ENCODE measurements around the gene SDK1. TPM values are rescaled to one million over a fixed set of nuclear protein-coding genes. Genes with fewer than 3 reads are reported as not detected.

SDK1 gene
- polyA plus RNA-seq, 2 of the 4 experiments (the other 2 are of a cell fraction): 0.12 to 0.28 TPM

- no peak for FAIRE-seq
- no peak for TF ChIP-seq ZSCAN20 (CRISPR knock-in tag; IDR thresholded peaks at IDR 0.05)
- no peak for TF ChIP-seq HES2 (IDR thresholded peaks at IDR 0.05)
- TF ChIP-seq RFX5 (IDR thresholded peaks at IDR 0.05): no peak
- TF ChIP-seq ZFP36 (IDR thresholded peaks at IDR 0.05; ENCODE audit: borderline replicate concordance, partially characterized antibody): no peak
- TF ChIP-seq MAFK (IDR thresholded peaks at IDR 0.05; ENCODE audit: partially characterized antibody): no peak
- TF ChIP-seq ZC3H11A (IDR thresholded peaks at IDR 0.05): no peak
- TF ChIP-seq, protein P1, sequence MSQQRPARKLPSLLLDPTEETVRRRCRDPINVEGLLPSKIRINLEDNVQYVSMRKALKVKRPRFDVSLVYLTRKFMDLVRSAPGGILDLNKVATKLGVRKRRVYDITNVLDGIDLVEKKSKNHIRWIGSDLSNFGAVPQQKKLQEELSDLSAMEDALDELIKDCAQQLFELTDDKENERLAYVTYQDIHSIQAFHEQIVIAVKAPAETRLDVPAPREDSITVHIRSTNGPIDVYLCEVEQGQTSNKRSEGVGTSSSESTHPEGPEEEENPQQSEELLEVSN (IDR thresholded peaks at IDR 0.05; ENCODE audit: borderline replicate concordance, low read depth): no peak
- no peak for TF ChIP-seq TFCP2L1 (CRISPR knock-in tag; IDR thresholded peaks at IDR 0.05)
- TF ChIP-seq, protein P2, sequence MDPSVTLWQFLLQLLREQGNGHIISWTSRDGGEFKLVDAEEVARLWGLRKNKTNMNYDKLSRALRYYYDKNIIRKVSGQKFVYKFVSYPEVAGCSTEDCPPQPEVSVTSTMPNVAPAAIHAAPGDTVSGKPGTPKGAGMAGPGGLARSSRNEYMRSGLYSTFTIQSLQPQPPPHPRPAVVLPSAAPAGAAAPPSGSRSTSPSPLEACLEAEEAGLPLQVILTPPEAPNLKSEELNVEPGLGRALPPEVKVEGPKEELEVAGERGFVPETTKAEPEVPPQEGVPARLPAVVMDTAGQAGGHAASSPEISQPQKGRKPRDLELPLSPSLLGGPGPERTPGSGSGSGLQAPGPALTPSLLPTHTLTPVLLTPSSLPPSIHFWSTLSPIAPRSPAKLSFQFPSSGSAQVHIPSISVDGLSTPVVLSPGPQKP (IDR thresholded peaks at IDR 0.05; ENCODE audit: low read depth, low read length): no peak
- no peak for TF ChIP-seq GATA3 (IDR thresholded peaks at IDR 0.05; ENCODE audit: borderline replicate concordance)
- no peak for TF ChIP-seq PHF8 (IDR thresholded peaks at IDR 0.05; ENCODE audit: borderline replicate concordance, low read depth)
- no peak for TF ChIP-seq HDAC2 (IDR thresholded peaks at IDR 0.05)
- TF ChIP-seq CHD4 (IDR thresholded peaks at IDR 0.05; ENCODE audit: borderline replicate concordance): no peak
- no peak for TF ChIP-seq CTCF (IDR thresholded peaks at IDR 0.05)
- TF ChIP-seq CEBPB (IDR thresholded peaks at IDR 0.05): no peak
- TF ChIP-seq JUN (IDR thresholded peaks at IDR 0.05): no peak
- TF ChIP-seq NFE2L2 (conservative IDR thresholded peaks at IDR 0.05; ENCODE audit: low read length): no peak
- TF ChIP-seq, protein P3, sequence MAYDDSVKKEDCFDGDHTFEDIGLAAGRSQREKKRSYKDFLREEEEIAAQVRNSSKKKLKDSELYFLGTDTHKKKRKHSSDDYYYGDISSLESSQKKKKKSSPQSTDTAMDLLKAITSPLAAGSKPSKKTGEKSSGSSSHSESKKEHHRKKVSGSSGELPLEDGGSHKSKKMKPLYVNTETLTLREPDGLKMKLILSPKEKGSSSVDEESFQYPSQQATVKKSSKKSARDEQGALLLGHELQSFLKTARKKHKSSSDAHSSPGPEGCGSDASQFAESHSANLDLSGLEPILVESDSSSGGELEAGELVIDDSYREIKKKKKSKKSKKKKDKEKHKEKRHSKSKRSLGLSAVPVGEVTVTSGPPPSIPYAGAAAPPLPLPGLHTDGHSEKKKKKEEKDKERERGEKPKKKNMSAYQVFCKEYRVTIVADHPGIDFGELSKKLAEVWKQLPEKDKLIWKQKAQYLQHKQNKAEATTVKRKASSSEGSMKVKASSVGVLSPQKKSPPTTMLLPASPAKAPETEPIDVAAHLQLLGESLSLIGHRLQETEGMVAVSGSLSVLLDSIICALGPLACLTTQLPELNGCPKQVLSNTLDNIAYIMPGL (CRISPR knock-in tag; IDR thresholded peaks at IDR 0.05; ENCODE audit: borderline replicate concordance): no peak
- TF ChIP-seq POLR2AphosphoS2 (conservative IDR thresholded peaks at IDR 0.05; ENCODE audit: low read length): no peak
- TF ChIP-seq FOXS1 (CRISPR knock-in tag; IDR thresholded peaks at IDR 0.05): no peak
- H3K27ac ChIP-seq: no peak overlapping the region
- POLR2A ChIA-PET: no interaction called here
- H3K9me3 ChIP-seq: no peaks in the 10 kb centered on the region
- ATAC-seq: no peak
- no peak overlapping the region for H3K4me3 ChIP-seq
- 42% methylated on average over 9 of the region's 11 CpGs for WGBS (ENCODE audit: missing lambda C conversion rate)
- no peak overlapping the region for H3K4me2 ChIP-seq
- no peaks in the 10 kb centered on the region for H3K4me1 ChIP-seq
- no peak for DNase-seq (ENCODE audit: low read depth in 1 of 2, low spot score in 1 of 2)
- CTCF ChIA-PET: interaction anchor here (0.6 kb wide), 1 partner anchor 50 kb away, joined by 3 read pairs; no protein-coding TSS in a partner anchor
These were observed 750.6 kb downstream of the SDK1 start for GRCh38 chr7:4051696-4052095.

- no peak overlapping the region for H3K4me3 ChIP-seq
- POLR2A ChIA-PET: no interaction called here
- CTCF ChIA-PET: interaction anchor here (0.6 kb wide), 1 partner anchor 50 kb away, joined by 3 read pairs; no protein-coding TSS in a partner anchor
- WGBS (ENCODE audit: missing lambda C conversion rate): 36% methylated on average over 9 of the region's 11 CpGs
- ATAC-seq (no peak), FAIRE-seq (no peak), DNase-seq (ENCODE audit: low read depth in 1 of 2, low spot score in 1 of 2) (no peak)
- H3K4me1 ChIP-seq: no peaks in the 10 kb centered on the region
- no peaks in the 10 kb centered on the region for H3K9me3 ChIP-seq
- H3K27ac ChIP-seq: no peak overlapping the region
- no peak overlapping the region for H3K4me2 ChIP-seq
- TF ChIP-seq FOSL2 (IDR thresholded peaks at IDR 0.05) (no peak), FOSL2 (CRISPR knock-in tag; IDR thresholded peaks at IDR 0.05) (no peak), BCL3 (IDR thresholded peaks at IDR 0.05) (no peak), ATOH8 (CRISPR knock-in tag; IDR thresholded peaks at IDR 0.05; ENCODE audit: low read depth) (no peak), JUNB (IDR thresholded peaks at IDR 0.05) (no peak), SREBF2 (IDR thresholded peaks at IDR 0.05) (no peak), RAD21 (conservative IDR thresholded peaks at IDR 0.05 in 1 of 2, IDR thresholded peaks at IDR 0.05 in 1 of 2) (no peak), HDAC2 (IDR thresholded peaks at IDR 0.05) (no peak), CBX8 (IDR thresholded peaks at IDR 0.05) (no peak), NFE2L2 (conservative IDR thresholded peaks at IDR 0.05; ENCODE audit: low read length) (no peak), NPAS2 (CRISPR knock-in tag; IDR thresholded peaks at IDR 0.05; ENCODE audit: borderline replicate concordance) (no peak), NR3C1 (IDR thresholded peaks at IDR 0.05) (no peak)
- TF ChIP-seq, protein P3 (CRISPR knock-in tag; IDR thresholded peaks at IDR 0.05; ENCODE audit: borderline replicate concordance): no peak
These were observed 751.1 kb downstream of the SDK1 start for GRCh38 chr7:4052130-4052529.

All from A549 (cell line).